Stimulated activated naive CD4-positive, alpha-beta T cell (primary cell): ENCODE measurements around the gene CFAP53.
A peak's percentile ranks its signal among the peaks of the same experiment; 100 is the strongest.
"Not testable (repeated sequence)": the region's sequence is repeated elsewhere in the genome, so short reads cannot be mapped to it uniquely, and the experiment has no call there.

ENCODE experiments used
- DNase-seq, 6 experiments: peaks; one replicate each; lab custom pipeline; 2025; lab: John Stamatoyannopoulos, UW

CFAP53 gene

GRCh38 chr18:50266248-50266704, at the start of gene CFAP53:
Gene CFAP53 (minus strand): TSS chr18:50266495. CDS start chr18:50266404, 91 bp downstream.
- peak; percentile 50 to 76 (median 60) for DNase-seq

DNA sequence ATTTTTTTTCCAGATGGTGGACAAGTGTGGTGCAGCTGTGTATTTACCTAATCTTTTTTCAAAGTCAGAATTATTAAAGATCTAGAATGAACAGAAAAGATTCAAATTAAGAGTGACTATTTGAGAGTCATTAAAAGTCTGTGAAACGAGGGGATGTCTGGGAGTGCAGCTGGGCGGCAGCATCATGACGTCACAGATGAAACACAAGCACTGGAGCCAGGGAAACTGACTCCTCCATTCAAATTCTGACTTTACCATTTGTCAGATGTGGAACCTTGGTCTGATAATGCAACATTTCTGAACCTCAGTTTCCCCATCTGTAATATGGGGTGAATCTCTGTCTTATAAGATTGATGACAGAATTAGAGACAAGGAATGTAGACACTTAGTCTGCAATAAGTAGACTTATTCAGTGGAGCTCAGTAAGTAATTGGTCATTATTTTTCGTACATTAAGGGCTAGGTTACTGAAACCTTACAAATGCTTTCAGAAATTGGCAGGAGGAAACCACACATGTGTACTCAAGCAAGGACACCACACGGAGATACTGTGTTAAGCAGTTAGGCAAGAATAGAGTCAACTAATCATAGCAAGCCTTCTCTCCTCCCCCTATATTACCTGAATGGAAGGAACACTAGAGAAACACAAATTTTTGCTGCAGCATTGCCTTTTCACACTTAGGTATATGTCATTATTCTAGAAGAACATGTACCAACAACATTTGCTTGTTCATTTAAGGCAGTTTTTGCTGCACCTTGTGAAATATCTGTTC, 49.0 kb upstream of the CFAP53 start:
- DNase-seq = no peak

DNA sequence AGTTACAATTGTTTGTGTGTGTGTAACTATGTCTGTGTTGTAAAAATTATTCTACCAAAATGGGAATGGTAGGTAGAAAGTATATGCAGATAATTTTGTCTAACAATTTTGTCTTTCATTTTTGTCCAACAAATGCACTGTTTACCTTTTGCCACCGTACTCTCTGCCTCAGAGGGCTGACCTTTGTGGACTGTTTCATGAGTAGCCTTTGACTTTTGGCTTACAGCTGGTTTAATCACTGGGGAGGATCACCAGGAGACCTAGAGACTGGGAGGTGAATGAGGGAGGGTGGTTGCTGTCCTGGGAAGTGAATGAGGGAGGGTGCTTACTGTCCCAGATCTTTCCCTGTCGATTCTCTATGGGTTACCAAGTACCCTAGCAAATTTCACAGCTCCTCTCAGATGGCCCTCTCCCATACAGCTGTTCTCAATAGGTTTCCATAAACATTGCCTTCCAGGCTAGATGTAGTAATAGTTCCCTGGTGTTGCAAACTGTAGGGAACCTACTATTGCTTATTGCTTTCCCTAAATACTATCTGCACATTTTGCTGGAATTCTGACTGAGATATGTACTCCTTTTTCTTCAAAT, 47.7 kb upstream of the CFAP53 start:
- no peak for DNase-seq

- DNase-seq = no peak
Measured at GRCh38 chr18:50313031-50313607, 46.8 kb upstream of the CFAP53 start.

GRCh38 chr18:50312296-50313030, 46.2 kb upstream of the CFAP53 start:
- DNase-seq = no peak

GRCh38 chr18:50311650-50312049, 45.4 kb upstream of the CFAP53 start:
- DNase-seq = no peak

DNA sequence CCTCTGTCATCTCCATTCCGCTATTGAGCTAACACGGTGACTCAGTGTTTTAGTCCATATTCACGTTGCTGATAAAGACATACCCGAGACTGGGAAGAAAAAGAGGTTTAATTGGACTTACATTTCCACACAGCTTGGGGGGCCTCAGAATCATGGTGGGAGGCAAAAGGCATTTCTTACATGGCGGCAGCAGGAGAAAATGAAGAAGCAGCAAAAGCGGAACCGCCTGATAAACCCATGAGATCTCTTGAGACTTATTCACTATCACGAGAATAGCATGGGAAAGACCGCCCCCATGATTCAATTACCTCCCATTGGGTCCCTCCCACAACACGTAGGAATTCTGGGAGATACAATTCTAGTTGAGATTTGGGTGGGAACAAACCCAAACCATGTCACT, 43.8 kb upstream of the CFAP53 start:
- no peak for DNase-seq

DNA sequence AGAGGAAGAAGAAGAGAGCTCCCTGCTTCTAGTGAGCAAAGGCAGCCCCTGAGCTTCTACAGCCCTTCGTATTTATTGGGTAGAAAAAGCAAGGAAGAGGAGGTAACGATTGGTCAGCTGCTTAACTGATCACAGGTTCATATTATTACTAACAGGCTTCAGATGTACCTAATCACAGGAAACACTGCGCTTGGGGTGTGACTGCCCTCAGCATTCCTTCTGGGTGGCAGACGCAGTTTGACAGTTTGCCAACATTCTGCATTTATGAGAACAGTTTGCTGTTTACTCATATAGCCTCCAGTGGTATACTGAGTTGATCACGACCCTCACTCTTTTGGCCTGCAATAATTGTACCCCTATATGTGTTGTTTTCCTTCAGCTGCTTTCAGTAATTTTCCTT, 42.6 kb upstream of the CFAP53 start:
- DNase-seq = not testable (repeated sequence)

- DNase-seq = peak; percentile 82 to 90 (median 88)
Measured at GRCh38 chr18:50307738-50308470, 41.6 kb upstream of the CFAP53 start.

DNA sequence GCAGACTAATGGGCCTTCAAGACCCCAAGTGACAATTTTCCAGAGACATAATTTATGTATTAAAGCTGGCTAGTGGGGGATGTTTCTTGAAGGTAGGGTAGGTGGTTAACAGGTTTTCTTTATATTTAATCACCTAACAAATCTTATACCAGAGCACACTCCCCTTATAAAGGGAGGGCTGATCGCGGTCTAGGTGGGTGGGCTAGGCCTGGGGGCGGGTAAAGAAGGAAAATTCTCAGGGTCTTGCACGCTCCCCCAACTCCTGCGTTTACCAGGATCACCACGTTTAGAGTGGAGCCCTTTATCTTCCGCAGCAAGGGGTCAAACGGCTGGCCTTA, 41.1 kb upstream of the CFAP53 start:
- no peak for DNase-seq

DNA sequence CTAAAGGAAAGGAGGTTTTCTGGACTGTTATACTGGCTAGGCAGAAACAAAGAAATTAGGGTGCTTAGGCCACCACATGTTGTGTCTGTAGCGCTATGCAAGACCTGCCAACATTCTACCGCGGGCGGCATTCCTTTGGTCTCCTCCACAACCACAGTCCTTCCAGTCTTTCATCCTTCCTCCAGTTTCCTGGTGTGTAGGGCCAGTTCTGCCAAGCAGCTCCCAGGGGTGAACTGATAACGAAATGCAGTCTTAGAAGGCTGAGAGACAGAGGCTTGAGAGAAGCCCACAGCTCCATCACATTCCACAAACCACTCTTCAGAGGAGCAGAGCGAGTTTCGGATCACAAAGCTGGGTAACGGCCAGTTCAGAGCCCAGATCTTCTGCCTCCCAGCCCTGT, 40.6 kb upstream of the CFAP53 start:
- DNase-seq = no peak

GRCh38 chr18:50301074-50301473, 34.8 kb upstream of the CFAP53 start:
- no peak for DNase-seq

- DNase-seq = no peak
Measured at GRCh38 chr18:50299626-50300388, 33.5 kb upstream of the CFAP53 start.

DNA sequence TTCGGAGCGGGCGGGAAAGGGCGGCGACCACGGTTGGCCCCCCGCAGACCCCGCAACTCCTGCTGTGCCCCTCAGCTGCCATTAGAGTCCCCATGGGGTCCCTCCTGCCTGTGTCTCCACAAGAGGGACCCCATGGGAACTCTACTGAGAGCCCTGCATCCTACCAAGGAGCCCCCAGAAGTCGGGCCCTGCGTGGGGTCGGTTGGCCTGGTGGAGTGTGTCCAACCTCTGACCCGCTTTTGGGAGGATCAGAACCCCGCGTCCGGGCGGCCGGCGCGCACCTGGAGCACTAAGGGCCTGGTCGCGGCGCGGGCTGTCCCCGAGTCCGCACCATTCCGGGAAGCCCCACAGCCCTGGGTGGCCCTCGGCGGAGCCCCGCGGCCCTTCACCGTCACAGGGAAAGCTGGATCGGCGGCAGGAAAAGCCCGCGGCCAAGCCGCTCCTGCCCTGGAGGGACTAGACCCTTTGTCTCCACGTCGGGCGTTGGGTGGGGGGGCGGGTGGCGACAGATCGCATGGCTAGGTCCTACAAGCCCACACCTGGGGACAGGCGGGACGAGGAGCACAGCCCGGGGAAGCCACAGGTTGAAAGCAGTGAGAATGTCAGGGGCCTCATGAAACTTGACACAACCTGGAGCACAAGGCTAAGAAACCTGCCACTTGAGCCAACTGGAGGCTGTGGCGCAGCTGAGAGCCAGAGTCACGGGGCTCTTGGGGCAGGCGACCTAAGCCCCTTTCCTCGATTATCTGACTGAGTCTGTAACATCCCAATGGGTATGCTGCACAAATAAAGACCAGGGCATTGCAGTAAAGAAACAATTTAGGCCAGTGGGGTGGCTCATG, 32.4 kb upstream of the CFAP53 start:
- DNase-seq = peak in 1 of 6 experiments; percentile 6

DNA sequence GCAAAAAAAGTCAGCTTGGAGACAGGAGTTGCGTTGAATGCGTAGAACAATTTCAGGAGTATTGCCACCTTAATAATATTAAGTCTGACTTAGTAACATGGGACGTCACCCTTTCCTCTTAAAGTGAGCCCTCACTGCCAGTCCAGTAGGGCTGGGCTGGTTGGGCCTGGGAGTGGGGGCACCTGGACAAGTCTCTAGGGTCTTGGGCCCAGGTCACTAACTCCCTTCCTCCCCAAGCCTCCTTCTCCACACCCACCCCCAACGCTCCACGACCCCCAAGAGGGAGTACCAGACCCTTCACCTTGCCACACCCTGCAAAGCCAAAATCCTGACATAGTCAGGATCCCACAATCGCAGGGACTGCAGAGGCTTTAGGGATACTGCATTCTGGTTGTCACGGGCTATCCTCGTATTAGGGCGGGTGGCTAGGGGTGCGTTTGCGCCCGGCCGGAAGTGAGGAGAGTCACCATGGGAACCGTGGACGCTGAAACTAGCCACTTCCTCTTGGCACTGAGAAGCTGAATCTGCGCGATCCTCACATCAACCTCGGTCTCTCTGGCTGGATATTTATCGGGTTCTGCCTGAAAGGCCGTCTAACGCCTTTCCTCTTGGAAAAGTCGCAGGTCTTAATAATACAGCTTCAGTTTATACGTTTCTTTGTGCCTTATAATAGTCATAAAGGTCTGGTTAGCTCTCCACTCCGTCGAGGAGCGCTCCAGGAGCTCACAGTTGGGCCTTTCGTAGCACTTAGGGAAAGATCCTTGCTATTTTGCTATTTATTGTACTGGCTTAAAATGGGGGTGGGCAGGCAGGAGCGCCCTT, 31.5 kb upstream of the CFAP53 start:
- DNase-seq = peak; percentile 25 to 63 (median 56)

GRCh38 chr18:50293039-50293438, 26.7 kb upstream of the CFAP53 start:
- DNase-seq = no peak

- DNase-seq = no peak
Measured at GRCh38 chr18:50289108-50289443, 22.8 kb upstream of the CFAP53 start.

DNA sequence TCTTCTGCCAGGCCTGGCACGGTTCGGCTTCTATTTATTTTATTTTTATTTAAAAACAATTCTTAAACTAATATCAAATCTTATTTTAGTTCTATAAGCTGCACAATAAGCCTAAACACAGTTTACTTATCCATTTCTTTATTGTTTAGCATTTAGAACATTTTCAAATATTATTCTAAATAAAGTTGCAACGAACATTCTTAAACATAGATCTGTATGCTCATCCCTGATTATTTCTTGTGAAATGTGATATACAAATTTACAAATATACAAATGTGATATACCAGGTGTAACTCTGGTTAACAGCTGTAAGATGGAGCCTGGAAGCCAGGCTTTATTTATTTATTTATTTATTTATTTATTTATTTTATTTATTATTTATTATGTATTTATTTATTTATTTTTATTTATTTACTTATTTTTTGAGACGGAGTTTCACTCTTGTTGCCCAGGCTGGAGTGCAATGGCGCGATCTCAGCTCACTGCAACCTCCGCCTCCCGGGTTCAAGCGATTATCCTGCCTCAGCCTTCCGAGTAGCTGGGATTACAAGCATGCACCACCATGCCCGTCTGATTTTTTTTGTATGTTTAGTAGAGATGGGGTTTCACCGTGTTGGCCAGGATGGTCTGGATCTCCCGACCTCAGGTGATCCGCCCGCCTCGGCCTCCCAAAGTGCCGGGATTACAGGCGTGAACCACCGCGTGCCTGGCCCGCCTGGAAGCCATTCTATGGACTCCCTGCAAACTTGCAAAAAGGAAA, 22.2 kb upstream of the CFAP53 start:
- not testable (repeated sequence) for DNase-seq
